ENCODE measurements around the gene TCF4. TPM values are rescaled to one million over a fixed set of nuclear protein-coding genes. Genes with fewer than 3 reads are reported as not detected.

TCF4 gene
- total RNA-seq, 1 donor from 2014 or later, result 56.8 TPM

- Mint-ChIP-seq H3K9me3 (ENCODE audit: low read depth) (no peaks in the 10 kb centered on the region), H3K4me1 (ENCODE audit: low read depth) (peaks cover 16% of the 10 kb centered on the region), H3K27ac (no peak overlapping the region), H3K27me3 (no peaks in the 10 kb centered on the region), H3K36me3 (ENCODE audit: insufficient read depth) (no peaks in the 10 kb centered on the region), H3K4me3 (ENCODE audit: low read depth) (no peak overlapping the region)
- no peak for TF ChIP-seq CTCF (IDR thresholded peaks at IDR 0.05; ENCODE audit: unreplicated experiment)
- no peak for DNase-seq (ENCODE audit: low spot score, unreplicated experiment)
Observed at GRCh38 chr18:55419132-55419946, 168.7 kb downstream of the TCF4 start.

GRCh38 chr18:55418439-55418838 lies 169.6 kb downstream of the TCF4 start:
- Mint-ChIP-seq H3K9me3 (ENCODE audit: low read depth) (no peaks in the 10 kb centered on the region), H3K36me3 (ENCODE audit: insufficient read depth) (no peaks in the 10 kb centered on the region), H3K4me1 (ENCODE audit: low read depth) (peaks cover 16% of the 10 kb centered on the region), H3K27me3 (peaks cover 1% of the 10 kb centered on the region), H3K4me3 (ENCODE audit: low read depth) (no peak overlapping the region), H3K27ac (no peak overlapping the region)
- TF ChIP-seq CTCF (IDR thresholded peaks at IDR 0.05; ENCODE audit: unreplicated experiment), result no peak
- no peak for DNase-seq (ENCODE audit: low spot score, unreplicated experiment)

GRCh38 chr18:55416791-55417190 lies 171.2 kb downstream of the TCF4 start:
- H3K9me3 Mint-ChIP-seq (ENCODE audit: low read depth), result no peaks in the 10 kb centered on the region
- no peak overlapping the region for H3K27ac Mint-ChIP-seq
- peaks cover 16% of the 10 kb centered on the region for H3K4me1 Mint-ChIP-seq (ENCODE audit: low read depth)
- no peak for TF ChIP-seq CTCF (IDR thresholded peaks at IDR 0.05; ENCODE audit: unreplicated experiment)
- H3K4me3 Mint-ChIP-seq (ENCODE audit: low read depth), result no peak overlapping the region
- peaks cover 3% of the 10 kb centered on the region for H3K27me3 Mint-ChIP-seq
- H3K36me3 Mint-ChIP-seq (ENCODE audit: insufficient read depth), result no peaks in the 10 kb centered on the region
- no peak for DNase-seq (ENCODE audit: low spot score, unreplicated experiment)

- H3K36me3 Mint-ChIP-seq (ENCODE audit: insufficient read depth), result no peaks in the 10 kb centered on the region
- H3K9me3 Mint-ChIP-seq (ENCODE audit: low read depth), result no peaks in the 10 kb centered on the region
- TF ChIP-seq CTCF (IDR thresholded peaks at IDR 0.05; ENCODE audit: unreplicated experiment), result peak; percentile 98
- no peak overlapping the region for H3K27ac Mint-ChIP-seq
- no peak overlapping the region for H3K4me3 Mint-ChIP-seq (ENCODE audit: low read depth)
- DNase-seq (ENCODE audit: low spot score, unreplicated experiment), result peak; percentile 59
- H3K4me1 Mint-ChIP-seq (ENCODE audit: low read depth), result peaks cover 10% of the 10 kb centered on the region
- H3K27me3 Mint-ChIP-seq, result peaks cover 7% of the 10 kb centered on the region
Observed at GRCh38 chr18:55415258-55415871, 172.6 kb downstream of the TCF4 start.

GRCh38 chr18:55414475-55414874 lies 173.5 kb downstream of the TCF4 start:
- Mint-ChIP-seq H3K9me3 (ENCODE audit: low read depth) (no peaks in the 10 kb centered on the region), H3K4me1 (ENCODE audit: low read depth) (peaks cover 5% of the 10 kb centered on the region), H3K27ac (no peak overlapping the region), H3K4me3 (ENCODE audit: low read depth) (no peak overlapping the region), H3K36me3 (ENCODE audit: insufficient read depth) (no peaks in the 10 kb centered on the region), H3K27me3 (peaks cover 7% of the 10 kb centered on the region)
- no peak for DNase-seq (ENCODE audit: low spot score, unreplicated experiment)
- TF ChIP-seq CTCF (IDR thresholded peaks at IDR 0.05; ENCODE audit: unreplicated experiment), result no peak
